Upper lobe of left lung (tissue), 4 donors: ENCODE data around the gene ST3GAL3.

Experiments
- CTCF ChIP-seq, 6 experiments: fragments of 450-650 bp in 4 of 6; fragments of 200-600 bp in 2 of 6; sonication (generic) in 2 of 6; IDR thresholded peaks; one replicate each; pipeline ENCODE4 v1.5.1; 2016 to 2019; ENCODE audit warnings: antibody characterized with exemption in 6 of 6
- POLR2AphosphoS5 ChIP-seq, 2 donors: sonication (generic); formaldehyde crosslinking; IDR thresholded peaks; one replicate each; pipeline ENCODE4 v1.5.1; 2017; ENCODE audit warnings: antibody characterized with exemption in 2 of 2

GRCh38 chr1:43817304-43817939 lies 110.1 kb downstream of the ST3GAL3 start:
- TF ChIP-seq POLR2AphosphoS5 (IDR thresholded peaks at IDR 0.05), result no peak
- TF ChIP-seq CTCF (IDR thresholded peaks at IDR 0.05), result no peak
